PC-9 (cell line): ENCODE data around the gene TNFRSF25. TPM values are rescaled to one million over a fixed set of nuclear protein-coding genes. Genes with fewer than 3 reads are reported as not detected.

Source experiments
- BruUV-seq: library from RNA; stranded (reverse); fragments of 400-500 nt; replicated peaks from 2 replicates; lab custom pipeline; 2021; lab: Mats Ljungman, UMichigan
- CTCF ChIA-PET: fragments of 300-600 bp; sonication (Branson Sonifier 250); formaldehyde crosslinking; loops from one replicate; lab custom pipeline; 2022; ENCODE audit warnings: antibody characterized with exemption; lab: Charles Lee
- POLR2A ChIA-PET: fragments of 300-600 bp; sonication (Branson Sonifier 250); formaldehyde crosslinking; loops from one replicate; lab custom pipeline; 2022; ENCODE audit warnings: antibody characterized with exemption; ENCODE audit not compliant: unreplicated experiment; lab: Charles Lee
- DNase-seq, 2 experiments: peaks; one replicate each; pipeline versions ENCODE4 v3.0.0 to v3.0.0-alpha.2; 2015 to 2022; ENCODE audit warnings: mixed read lengths in 1 of 2
- H2AFZ ChIP-seq: fragments of 200-600 bp; sonication (generic); 2 replicates; pipeline ENCODE4 v1.8.1; 2017; ENCODE audit warnings: antibody characterized with exemption
- H3F3A ChIP-seq: fragments of 200-600 bp; sonication (generic); 2 replicates; pipeline ENCODE4 v1.8.1; 2017; ENCODE audit warnings: antibody characterized with exemption, mild to moderate bottlenecking, low read depth; ENCODE audit not compliant: insufficient read depth
- H3K27ac ChIP-seq: fragments of 200-600 bp; sonication (generic); 2 replicates; pipeline ENCODE4 v1.6.1; 2016; ENCODE audit warnings: mixed run types
- H3K27me3 ChIP-seq: fragments of 200-600 bp; sonication (generic); 2 replicates; pipeline ENCODE4 v1.6.1; 2016; ENCODE audit warnings: low read depth, mixed run types; ENCODE audit not compliant: insufficient read depth
- H3K36me3 ChIP-seq: fragments of 200-600 bp; sonication (generic); 2 replicates; pipeline ENCODE4 v1.6.1; 2016; ENCODE audit warnings: low read depth, mixed run types
- H3K4me1 ChIP-seq: fragments of 200-600 bp; sonication (generic); replicated peaks from 2 replicates; pipeline ENCODE4 v1.6.1; 2016; ENCODE audit warnings: mixed run types; ENCODE audit not compliant: insufficient read depth
- H3K4me2 ChIP-seq: fragments of 200-600 bp; sonication (generic); 2 replicates; pipeline ENCODE4 v1.6.1; 2017; ENCODE audit warnings: mixed run types
- H3K4me3 ChIP-seq: fragments of 200-600 bp; sonication (generic); 2 replicates; pipeline ENCODE4 v1.6.1; 2016; ENCODE audit warnings: mixed run types
- H3K79me2 ChIP-seq: fragments of 200-600 bp; sonication (generic); 2 replicates; pipeline ENCODE4 v1.6.1; 2017; ENCODE audit warnings: low read depth, mixed run types
- H3K9me2 ChIP-seq: fragments of 200-600 bp; sonication (generic); 2 replicates; pipeline ENCODE4 v1.8.1; 2017; ENCODE audit warnings: mild to moderate bottlenecking; ENCODE audit not compliant: insufficient read depth
- H3K9me3 ChIP-seq: fragments of 200-600 bp; sonication (generic); 2 replicates; pipeline ENCODE4 v1.8.1; 2016; ENCODE audit warnings: low read depth; ENCODE audit not compliant: insufficient read depth
- H4K20me1 ChIP-seq: fragments of 200-600 bp; sonication (generic); 2 replicates; pipeline ENCODE4 v1.8.1; 2017; ENCODE audit not compliant: insufficient read depth
- EZH2 ChIP-seq: fragments of 200-600 bp; sonication (generic); IDR thresholded peaks from 2 replicates; pipeline ENCODE4 v1.8.0; 2017; ENCODE audit warnings: antibody characterized with exemption, low read depth
- intact Hi-C: fragments of 100-400 bp; cut with micrococcal nuclease; formaldehyde crosslinking; loops from one replicate; pipeline ENCODE4 v1.10.0; 2022; ENCODE audit not compliant: unreplicated experiment
- total RNA-seq: library from RNA; stranded (reverse); gene quantifications from 2 replicates; pipeline ENCODE4 v1.2.3, GENCODE V29; 2021
- TF ChIP-seq, protein P1 (sequence below): fragments of 200-600 bp; sonication (generic); conservative IDR thresholded peaks from 2 replicates; pipeline ENCODE4 v1.6.1; 2017; ENCODE audit warnings: mixed run types, antibody characterized with exemption, mild to moderate bottlenecking, moderate library complexity

The TNFRSF25 gene
- total RNA-seq, 1 experiment from 2014 or later = 12.3 TPM

DNA sequence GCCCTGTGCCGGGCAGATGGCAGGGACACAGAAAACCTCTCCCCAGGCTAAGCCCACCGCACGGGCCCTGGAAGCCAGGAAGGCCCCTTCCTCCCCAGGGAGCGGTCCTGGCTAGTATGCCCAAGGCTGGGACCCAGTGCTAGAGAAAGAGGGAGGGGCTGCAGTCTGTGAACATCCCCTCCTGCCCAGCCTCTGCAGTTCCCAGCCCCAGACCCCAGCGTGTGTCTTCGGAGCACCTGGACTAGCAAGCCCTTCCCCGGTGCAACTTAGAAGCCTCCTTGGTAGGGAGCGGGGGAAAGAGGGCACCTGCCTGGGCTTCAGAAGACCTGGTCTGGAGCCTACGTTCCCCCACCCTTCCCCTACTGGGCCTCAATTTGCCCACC is 23.4 kb upstream of the TNFRSF25 start:
- no peaks in the 10 kb centered on the region for H3K36me3 ChIP-seq
- H3K9me2 ChIP-seq = no peaks in the 10 kb centered on the region
- no peaks in the 10 kb centered on the region for H3K79me2 ChIP-seq
- POLR2A ChIA-PET = interaction anchor here (0.6 kb wide), 1 partner anchor 50 kb away, joined by 3 read pairs; no protein-coding TSS in a partner anchor
- no peak overlapping the region for H2AFZ ChIP-seq
- H3K27me3 ChIP-seq = no peaks in the 10 kb centered on the region
- CTCF ChIA-PET = interaction anchor here (1.0 to 1.4 kb wide), 3 partner anchors 49 to 243 kb away, joined by 3 read pairs; no protein-coding TSS in a partner anchor
- H4K20me1 ChIP-seq = no peaks in the 10 kb centered on the region
- H3K4me2 ChIP-seq = peak overlapping the region; percentile 98
- no TSS peak for BruUV-seq
- intact Hi-C loops = loop anchor here (2.0 to 5.0 kb wide), 2 partner anchors 23 to 242 kb away; no protein-coding TSS in a partner anchor
- H3K27ac ChIP-seq = no peak overlapping the region
- no peaks in the 10 kb centered on the region for H3K9me3 ChIP-seq
- H3F3A ChIP-seq = peaks cover 12% of the 10 kb centered on the region; the same call in 1 of the 2 replicates
- H3K4me1 ChIP-seq = peaks cover 19% of the 10 kb centered on the region
- peak overlapping the region; percentile 89; the same call in 1 of the 2 replicates for H3K4me3 ChIP-seq
- TF ChIP-seq EZH2 = no peak
- TF ChIP-seq, protein P1, sequence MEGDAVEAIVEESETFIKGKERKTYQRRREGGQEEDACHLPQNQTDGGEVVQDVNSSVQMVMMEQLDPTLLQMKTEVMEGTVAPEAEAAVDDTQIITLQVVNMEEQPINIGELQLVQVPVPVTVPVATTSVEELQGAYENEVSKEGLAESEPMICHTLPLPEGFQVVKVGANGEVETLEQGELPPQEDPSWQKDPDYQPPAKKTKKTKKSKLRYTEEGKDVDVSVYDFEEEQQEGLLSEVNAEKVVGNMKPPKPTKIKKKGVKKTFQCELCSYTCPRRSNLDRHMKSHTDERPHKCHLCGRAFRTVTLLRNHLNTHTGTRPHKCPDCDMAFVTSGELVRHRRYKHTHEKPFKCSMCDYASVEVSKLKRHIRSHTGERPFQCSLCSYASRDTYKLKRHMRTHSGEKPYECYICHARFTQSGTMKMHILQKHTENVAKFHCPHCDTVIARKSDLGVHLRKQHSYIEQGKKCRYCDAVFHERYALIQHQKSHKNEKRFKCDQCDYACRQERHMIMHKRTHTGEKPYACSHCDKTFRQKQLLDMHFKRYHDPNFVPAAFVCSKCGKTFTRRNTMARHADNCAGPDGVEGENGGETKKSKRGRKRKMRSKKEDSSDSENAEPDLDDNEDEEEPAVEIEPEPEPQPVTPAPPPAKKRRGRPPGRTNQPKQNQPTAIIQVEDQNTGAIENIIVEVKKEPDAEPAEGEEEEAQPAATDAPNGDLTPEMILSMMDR = no peak
- no peak for DNase-seq

DNA sequence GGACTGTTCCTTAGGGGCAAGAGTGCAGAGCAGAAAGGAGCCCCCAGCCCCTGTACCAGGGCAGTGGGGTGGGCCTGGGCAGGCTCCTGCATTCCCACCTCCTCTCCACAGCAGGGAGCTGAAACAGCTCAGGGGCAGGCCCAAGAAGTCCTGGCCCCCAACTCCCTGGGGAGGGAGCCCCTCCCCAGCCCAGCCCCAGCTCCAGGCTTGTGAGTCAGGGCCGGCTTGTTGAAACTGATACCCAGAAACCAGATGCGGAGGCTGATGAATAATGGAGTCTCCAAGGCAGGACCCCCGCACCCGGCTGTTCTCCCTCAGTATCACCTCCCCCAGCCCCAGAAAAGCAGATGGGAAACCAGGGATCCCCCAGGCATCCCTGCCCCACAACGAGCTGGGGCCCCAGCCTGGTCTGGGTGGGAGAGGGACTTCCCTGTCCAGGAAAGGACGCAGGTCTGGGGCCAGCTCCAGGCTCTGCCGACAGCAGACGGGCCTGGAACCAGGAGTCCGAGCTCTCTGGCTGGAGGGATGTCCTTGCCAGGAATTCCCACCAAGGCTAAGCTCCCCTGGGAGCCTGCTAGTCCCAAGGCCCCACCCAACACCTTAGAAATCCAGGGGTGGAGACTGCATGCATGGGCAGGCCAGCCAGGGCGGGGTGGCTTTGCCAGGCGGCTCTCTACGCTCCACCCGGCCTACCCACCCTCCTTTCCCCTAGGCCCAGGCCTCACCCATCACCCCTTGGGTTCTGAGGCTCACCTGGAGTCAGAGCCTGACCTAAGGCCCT is 22.8 kb upstream of the TNFRSF25 start:
- Histone ChIP-seq H3K27ac (no peak overlapping the region), H2AFZ (no peak overlapping the region), H3K27me3 (no peaks in the 10 kb centered on the region), H3K9me2 (no peaks in the 10 kb centered on the region), H3K79me2 (no peaks in the 10 kb centered on the region), H3K4me2 (peak overlapping the region; percentile 98), H3K4me1 (peaks cover 19% of the 10 kb centered on the region), H3K9me3 (no peaks in the 10 kb centered on the region), H4K20me1 (no peaks in the 10 kb centered on the region), H3K36me3 (no peaks in the 10 kb centered on the region), H3K4me3 (peak overlapping the region; percentile 89; the same call in 1 of the 2 replicates), H3F3A (peaks cover 12% of the 10 kb centered on the region; the same call in 1 of the 2 replicates)
- BruUV-seq = no TSS peak
- no peak for TF ChIP-seq EZH2
- TF ChIP-seq, protein P1 = no peak
- intact Hi-C loops = loop anchor here (2.0 to 5.0 kb wide), 2 partner anchors 24 to 241 kb away; no protein-coding TSS in a partner anchor
- POLR2A ChIA-PET = interaction anchor here (0.6 to 0.7 kb wide), 2 partner anchors 50 to 1633 kb away, joined by 3 read pairs; no protein-coding TSS in a partner anchor
- peak in 1 of 2 experiments; percentile 73 for DNase-seq
- CTCF ChIA-PET = interaction anchor here (0.6 to 1.4 kb wide), 7 partner anchors 24 to 242 kb away, joined by 3 to 8 read pairs (median 3); partner anchors contain the start of genes HES2 and ZBTB48

DNA sequence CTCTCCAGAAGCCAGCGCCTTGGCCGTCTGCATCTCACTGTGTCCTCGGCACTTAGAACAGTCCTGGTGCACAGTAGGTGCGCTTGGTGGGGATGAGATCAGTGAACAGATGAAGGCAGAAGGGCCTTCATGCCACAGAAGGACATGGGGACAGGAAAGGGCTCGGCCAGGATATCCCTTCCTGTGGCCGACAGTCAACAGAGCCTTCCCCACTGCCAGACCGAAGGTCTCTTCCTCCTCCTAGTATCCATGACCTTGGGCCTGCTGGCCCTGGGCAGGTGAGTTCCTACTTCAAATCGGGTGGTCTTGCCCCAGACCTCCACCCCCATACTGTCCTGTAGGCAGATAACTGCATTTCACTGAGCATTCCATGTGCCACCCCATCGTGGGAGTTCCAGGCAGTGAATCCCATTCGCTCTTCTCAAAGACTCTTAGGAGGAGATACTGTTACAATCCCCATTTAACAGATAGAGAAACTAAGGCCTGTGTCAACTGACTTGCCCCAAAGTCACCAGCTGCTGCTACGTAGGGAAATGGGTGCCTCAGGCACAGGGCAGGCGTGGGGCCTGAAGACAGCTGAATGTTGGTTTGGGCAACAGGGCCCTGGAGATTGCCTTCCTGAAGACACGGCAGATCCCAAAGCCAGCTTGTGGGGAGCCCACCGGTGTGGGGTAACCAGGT is 22.0 kb upstream of the TNFRSF25 start:
- POLR2A ChIA-PET = interaction anchor here (0.7 kb wide), 1 partner anchor 1633 kb away, joined by 3 read pairs; no protein-coding TSS in a partner anchor
- Histone ChIP-seq H3K4me2 (no peak overlapping the region), H3K9me3 (no peaks in the 10 kb centered on the region), H3K4me3 (no peak overlapping the region), H3K27me3 (no peaks in the 10 kb centered on the region), H4K20me1 (no peaks in the 10 kb centered on the region), H3K4me1 (peaks cover 19% of the 10 kb centered on the region), H3K9me2 (no peaks in the 10 kb centered on the region), H3K27ac (no peak overlapping the region), H3K79me2 (no peaks in the 10 kb centered on the region), H3K36me3 (no peaks in the 10 kb centered on the region), H2AFZ (no peak overlapping the region), H3F3A (peaks cover 12% of the 10 kb centered on the region; the same call in 1 of the 2 replicates)
- intact Hi-C loops = loop anchor here (2.0 to 5.0 kb wide), 2 partner anchors 25 to 241 kb away; no protein-coding TSS in a partner anchor
- no peak for TF ChIP-seq EZH2
- TF ChIP-seq, protein P1 = no peak
- BruUV-seq = no TSS peak
- no peak for DNase-seq
- CTCF ChIA-PET = interaction anchor here (0.6 to 1.0 kb wide), 3 partner anchors 25 to 92 kb away, joined by 3 to 8 read pairs (median 3); partner anchors contain the start of gene ZBTB48
